Omental fat pad (tissue), 4 donors: ENCODE data around the gene TOX2. TPM values are rescaled to one million over a fixed set of nuclear protein-coding genes. Genes with fewer than 3 reads are reported as not detected.
A peak's percentile ranks its signal among the peaks of the same experiment; 100 is the strongest.

Experiments used
- ATAC-seq: fragments of 150-250 bp; one replicate; pipeline ENCODE4 v1.9.1; 2016; ENCODE audit warnings: mild to moderate bottlenecking, moderate library complexity; ENCODE audit not compliant: low FRiP score
- DNase-seq: peaks from one replicate; pipeline ENCODE4 v3.0.0-alpha.2; 2019; ENCODE audit warnings: low spot score
- CTCF ChIP-seq, 3 donors: fragments of 450-650 bp; IDR thresholded peaks; one replicate each; pipeline ENCODE4 v1.5.1; 2016 to 2017; ENCODE audit warnings: antibody characterized with exemption in 3 of 3, mild to moderate bottlenecking in 3 of 3, moderate library complexity in 2 of 3
- total RNA-seq, 4 donors: library from RNA; depleted of rRNA; stranded (reverse); fragments of >200 nt; gene quantifications; one replicate each; pipeline ENCODE4 v1.1.0, GENCODE V29; 2016

The TOX2 gene
- total RNA-seq, 4 donors from 2014 or later, result 0.44 to 7.1 (median 1.0) TPM

- DNase-seq, result no peak
- no peak for TF ChIP-seq CTCF (IDR thresholded peaks at IDR 0.05)
- ATAC-seq, result no peak
Observed at GRCh38 chr20:44095831-44096230, 181.2 kb downstream of the TOX2 start.

GRCh38 chr20:44097521-44098255 is 183.0 kb downstream of the TOX2 start:
- DNase-seq (no peak), ATAC-seq (no peak)
- no peak for TF ChIP-seq CTCF (IDR thresholded peaks at IDR 0.05)

GRCh38 chr20:44098256-44098630 is 183.6 kb downstream of the TOX2 start:
- ATAC-seq (no peak), DNase-seq (no peak)

DNA sequence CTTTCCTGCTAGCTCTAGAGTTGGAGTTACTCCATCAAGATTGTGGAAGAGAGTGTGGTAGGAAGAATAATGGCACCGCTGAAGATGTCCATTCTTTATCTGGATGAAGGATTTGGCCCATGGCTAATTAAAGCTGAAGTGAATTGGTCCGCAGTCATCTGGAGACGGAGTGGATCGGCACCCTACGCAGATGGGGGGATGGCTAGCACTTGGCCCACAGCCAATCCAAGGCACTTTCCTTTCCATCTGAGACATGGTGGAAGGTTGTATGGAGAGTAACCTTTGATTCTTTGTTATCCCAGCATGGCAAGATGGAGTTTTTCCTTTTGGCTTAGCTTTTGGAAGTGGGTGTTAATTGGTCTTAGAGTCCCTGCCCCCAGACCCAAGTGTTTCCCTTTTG is 184.0 kb downstream of the TOX2 start:
- ATAC-seq, result no peak
- no peak for DNase-seq
- no peak for TF ChIP-seq CTCF (IDR thresholded peaks at IDR 0.05)

More at GRCh38 chr20:44098256-44098630, 183.6 kb downstream of the TOX2 start:
- TF ChIP-seq CTCF (IDR thresholded peaks at IDR 0.05), result no peak

GRCh38 chr20:44099832-44100231 is 185.2 kb downstream of the TOX2 start:
- no peak for TF ChIP-seq CTCF (IDR thresholded peaks at IDR 0.05)
- DNase-seq (no peak), ATAC-seq (no peak)

GRCh38 chr20:44102582-44102981 is 187.9 kb downstream of the TOX2 start:
- no peak for ATAC-seq
- TF ChIP-seq CTCF (IDR thresholded peaks at IDR 0.05), result no peak
- no peak for DNase-seq

- TF ChIP-seq CTCF (IDR thresholded peaks at IDR 0.05), result no peak
- ATAC-seq (peak; percentile 75), DNase-seq (no peak)
Observed at GRCh38 chr20:44104798-44105517, 190.3 kb downstream of the TOX2 start.
